ENCODE measurements around the gene RPTOR. TPM values are rescaled to one million over a fixed set of nuclear protein-coding genes. Genes with fewer than 3 reads are reported as not detected.

Gene RPTOR
- total and polyA plus RNA-seq, 10 of the 15 experiments (the other 5 are each of a cell fraction or from before 2014, with no cell fraction given) = 0.18 to 32.1 (median 7.8) TPM

GRCh38 chr17:80732268-80732667 is 187.6 kb downstream of the RPTOR start:
- no TSS peak for BruUV-seq (replicated peaks)
- Histone ChIP-seq H3K4me3 (no peak overlapping the region), H3K4me1 (ENCODE audit: control insufficient read depth, insufficient read depth, low read length) (peaks cover 8% of the 10 kb centered on the region), H3K27me3 (replicated peaks in 1 of 2; ENCODE audit: control insufficient read depth in 2 of 2, insufficient read depth in 2 of 2, low read length in 1 of 2) (no peaks in the 10 kb centered on the region), H2AFZ (ENCODE audit: control insufficient read depth, low read depth, low read length) (no peak overlapping the region), H3K9ac (ENCODE audit: control insufficient read depth, insufficient read depth, low read length) (no peak overlapping the region), H3K79me2 (ENCODE audit: control insufficient read depth, insufficient read depth, low read length) (no peaks in the 10 kb centered on the region; the same call in none of the 2 replicates), H3K9me3 (replicated peaks; ENCODE audit: control insufficient read depth, insufficient read depth, low read length) (no peaks in the 10 kb centered on the region), H4K20me1 (ENCODE audit: control insufficient read depth, insufficient read depth) (no peaks in the 10 kb centered on the region), H3K4me2 (ENCODE audit: control insufficient read depth, insufficient read depth) (no peak overlapping the region), H3K36me3 (ENCODE audit: control insufficient read depth in 2 of 2, insufficient read depth in 2 of 2, low read length in 1 of 2) (no peaks in the 10 kb centered on the region; a peak in 1 of 4 replicates), H3K27ac (ENCODE audit: control insufficient read depth, insufficient read depth) (no peak overlapping the region)
- ATAC-seq = no peak
- CTCF ChIA-PET = interaction anchor here (1.0 kb wide), 1 partner anchor 127 kb away, joined by 3 read pairs; no protein-coding TSS in a partner anchor
- SMC1A ChIA-PET (ENCODE audit: uncharacterized antibody, unreplicated experiment) = interaction anchor here (0.7 kb wide), 1 partner anchor 13 kb away, joined by 3 read pairs; no protein-coding TSS in a partner anchor
- no peak for DNase-seq (ENCODE audit: low read depth, low spot score)
- in situ Hi-C loops (cut with MboI) (no loop called here), intact Hi-C loops (cut with micrococcal nuclease; ENCODE audit: unreplicated experiment) (loop anchor here (10.0 kb wide), 1 partner anchor 307 kb away; no protein-coding TSS in a partner anchor)
- WGBS (ENCODE audit: insufficient coverage, insufficient replicate concordance, low lambda C conversion rate, missing lambda C conversion rate) = 100% methylated on average over 7 of the region's 7 CpGs
- RAD21 ChIA-PET (ENCODE audit: unreplicated experiment) = no interaction called here
- no peak for FAIRE-seq
- POLR2A ChIA-PET = interaction anchor here (0.5 kb wide), 1 partner anchor 24 kb away, joined by 3 read pairs; no protein-coding TSS in a partner anchor
- TF ChIP-seq HCFC1 (IDR thresholded peaks at IDR 0.05; ENCODE audit: low read length) = no peak
- TF ChIP-seq MLLT1 (IDR thresholded peaks at IDR 0.05) = no peak
- TF ChIP-seq SIX5 (IDR thresholded peaks at IDR 0.05; ENCODE audit: low read depth, low read length, severe bottlenecking) = no peak
- TF ChIP-seq NKRF (conservative IDR thresholded peaks at IDR 0.05) = no peak
- no peak for TF ChIP-seq MEF2A (IDR thresholded peaks at IDR 0.05; ENCODE audit: insufficient read depth, low read depth, low read length)
- TF ChIP-seq CUX1 (IDR thresholded peaks at IDR 0.05; ENCODE audit: insufficient replicate concordance, low read depth, low read length) = no peak
- TF ChIP-seq KAT2A (conservative IDR thresholded peaks at IDR 0.05; ENCODE audit: control insufficient read depth, low read depth, low read length) = no peak
- no peak for TF ChIP-seq RAD21 (IDR thresholded peaks at IDR 0.05; ENCODE audit: insufficient read depth, low read depth, low read length)
- no peak for TF ChIP-seq MAX (IDR thresholded peaks at IDR 0.05; ENCODE audit: low read depth, low read length)
- no peak for TF ChIP-seq PAX5 (IDR thresholded peaks at IDR 0.05; ENCODE audit: borderline replicate concordance, low read depth, low read length)
- TF ChIP-seq POLR2A (IDR thresholded peaks at IDR 0.05; ENCODE audit: low read depth, low read length) = no peak
